ENCODE results near the gene SLA2.

GRCh38 chr20:36684747-36685146 is 38.8 kb upstream of the SLA2 start:
- TF ChIP-seq CTCF (IDR thresholded peaks at IDR 0.05) (no peak), POLR2A (IDR thresholded peaks at IDR 0.05) (no peak)
